Pons (tissue), 1 donor: ENCODE measurements around the gene SLC24A4.

Source experiments
- DNase-seq: peaks from one replicate; pipeline ENCODE4 v3.0.0-alpha.2; 2016; ENCODE audit warnings: low spot score

Gene SLC24A4

GRCh38 chr14:92500491-92500941 lies 177.6 kb downstream of the SLC24A4 start:
- DNase-seq, result peak; percentile 61

- DNase-seq, result no peak
Measured at GRCh38 chr14:92501891-92502351, 179.0 kb downstream of the SLC24A4 start.

- no peak for DNase-seq
Measured at GRCh38 chr14:92502541-92503286, 179.7 kb downstream of the SLC24A4 start.

GRCh38 chr14:92503756-92504491 lies 181.0 kb downstream of the SLC24A4 start:
- DNase-seq, result no peak

GRCh38 chr14:92505826-92506225 lies 182.9 kb downstream of the SLC24A4 start:
- DNase-seq, result no peak

- DNase-seq, result no peak
Measured at GRCh38 chr14:92506231-92506630, 183.3 kb downstream of the SLC24A4 start.

GRCh38 chr14:92507174-92507768 lies 184.3 kb downstream of the SLC24A4 start:
- peak; percentile 80 for DNase-seq

GRCh38 chr14:92510972-92511371 lies 188.0 kb downstream of the SLC24A4 start:
- no peak for DNase-seq

- no peak for DNase-seq
Measured at GRCh38 chr14:92511453-92512238, 188.7 kb downstream of the SLC24A4 start.

GRCh38 chr14:92512807-92513203 lies 189.8 kb downstream of the SLC24A4 start:
- no peak for DNase-seq

GRCh38 chr14:92513204-92513965 lies 190.4 kb downstream of the SLC24A4 start, which contains the start of gene RIN3:
Gene RIN3 (plus strand): TSS chr14:92513781. CDS start chr14:92513933, 152 bp downstream.
- DNase-seq, result no peak

- DNase-seq, result no peak
Measured at GRCh38 chr14:92513966-92514843, 191.2 kb downstream of the SLC24A4 start.

- DNase-seq, result no peak
Measured at GRCh38 chr14:92514844-92515514, 192.0 kb downstream of the SLC24A4 start.

GRCh38 chr14:92515546-92516343 lies 192.8 kb downstream of the SLC24A4 start:
- DNase-seq, result peak; percentile 53

GRCh38 chr14:92516344-92516965 lies 193.5 kb downstream of the SLC24A4 start:
- no peak for DNase-seq

GRCh38 chr14:92516966-92517506 lies 194.1 kb downstream of the SLC24A4 start:
- DNase-seq, result no peak

- no peak for DNase-seq
Measured at GRCh38 chr14:92517761-92518160, 194.8 kb downstream of the SLC24A4 start.
